Loucy (cell line): ENCODE results near the gene TAB3.

Experiments used
- CTCF ChIP-seq: fragments of 200-600 bp; sonication (generic); conservative IDR thresholded peaks from 2 replicates; pipeline ENCODE4 v1.5.1; 2014; ENCODE audit warnings: mild to moderate bottlenecking, antibody characterized with exemption, low read length
- EZH2phosphoT487 ChIP-seq: fragments of 200-600 bp; IDR thresholded peaks from 2 replicates; pipeline ENCODE4 v1.6.1; 2018; ENCODE audit warnings: antibody characterized with exemption, mild to moderate bottlenecking, moderate library complexity, borderline replicate concordance

DNA sequence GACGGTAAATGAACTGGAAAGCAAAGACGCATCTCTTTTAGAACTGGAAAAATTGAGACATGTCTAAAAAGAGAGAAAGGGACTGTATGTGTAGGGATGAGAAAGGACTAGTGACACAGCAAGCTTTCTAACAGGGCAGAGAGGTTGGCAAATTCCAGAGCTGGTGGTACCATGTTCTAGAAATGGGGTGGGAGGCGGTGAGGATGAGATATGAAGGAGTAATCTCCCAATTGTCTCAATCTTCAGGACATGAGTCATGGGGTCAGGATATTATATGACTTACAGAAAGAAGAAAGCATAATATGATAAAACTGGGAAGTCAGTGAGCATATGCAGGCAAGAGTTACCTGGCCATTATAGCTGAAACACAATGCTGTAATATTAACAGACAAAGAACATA, 14.2 kb downstream of the TAB3 start:
- TF ChIP-seq CTCF: no peak
- TF ChIP-seq EZH2phosphoT487: no peak
